Measurements from ENCODE around the gene LUZP2.

The LUZP2 gene

GRCh38 chr11:24859801-24860300, 363.0 kb downstream of the LUZP2 start:
- Histone ChIP-seq H4K91ac (ENCODE audit: low read depth, low read length) (no peak overlapping the region), H3K23ac (ENCODE audit: low read length) (no peak overlapping the region), H3K27ac (ENCODE audit: low read depth, low read length) (no peak overlapping the region), H3K4ac (ENCODE audit: low read depth, low read length) (no peak overlapping the region), H4K8ac (ENCODE audit: low read depth, low read length) (no peak overlapping the region), H3K36me3 (ENCODE audit: control insufficient read depth in 1 of 2, insufficient read depth in 2 of 2, low read length in 2 of 2) (no peaks in the 10 kb centered on the region), H2AK5ac (ENCODE audit: low read length) (no peak overlapping the region), H4K12ac (ENCODE audit: low read depth, low read length) (no peak overlapping the region), H3K79me1 (ENCODE audit: low read length) (no peaks in the 10 kb centered on the region), H3K27me3 (ENCODE audit: insufficient read depth, low read length) (no peaks in the 10 kb centered on the region), H3K18ac (ENCODE audit: low read length) (no peak overlapping the region), H3K14ac (ENCODE audit: low read length) (no peak overlapping the region), H3K4me2 (ENCODE audit: low read length) (no peak overlapping the region), H3K9ac (ENCODE audit: low read length) (no peak overlapping the region), H3K4me3 (ENCODE audit: low read depth, low read length) (no peak overlapping the region), H3K4me1 (ENCODE audit: control insufficient read depth in 1 of 2, insufficient read depth in 2 of 2, low read length in 2 of 2) (no peaks in the 10 kb centered on the region), H2BK12ac (ENCODE audit: low read length) (no peak overlapping the region), H3K9me3 (ENCODE audit: insufficient read depth, low read depth, low read length) (peaks cover 2% of the 10 kb centered on the region), H2AFZ (ENCODE audit: insufficient read depth, low read length, poor library complexity) (no peak overlapping the region), H3K79me2 (ENCODE audit: control insufficient read depth, insufficient read depth, low read length, poor library complexity) (no peaks in the 10 kb centered on the region), H2BK5ac (ENCODE audit: low read depth, low read length, poor library complexity) (no peak overlapping the region), H2BK120ac (ENCODE audit: insufficient read depth, low read length, poor library complexity) (no peak overlapping the region)
- WGBS (ENCODE audit: extremely low coverage, insufficient coverage, insufficient read length): no CpG with 5 or more reads among the region's 9 CpGs
- no peak for DNase-seq

DNA sequence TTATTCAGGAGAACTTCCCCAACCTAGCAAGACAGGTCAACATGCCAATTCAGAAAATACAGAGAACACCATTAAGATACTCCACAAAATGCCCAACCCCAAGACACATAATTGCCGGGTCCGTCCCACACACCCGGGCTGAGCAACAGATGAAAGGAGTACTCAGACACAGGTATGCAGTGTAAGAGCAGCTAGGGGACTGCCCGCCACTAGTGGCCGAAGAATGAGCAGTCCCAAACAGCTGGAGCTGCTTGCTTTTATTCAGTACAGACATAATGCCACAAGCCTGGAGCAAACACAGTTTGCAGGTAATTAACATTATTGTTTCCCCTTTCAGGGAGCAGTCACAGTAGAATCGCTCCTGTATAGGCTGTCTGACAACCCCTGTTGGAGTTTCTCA, 364.6 kb downstream of the LUZP2 start:
- Histone ChIP-seq H3K4me3 (ENCODE audit: low read depth, low read length) (no peak overlapping the region), H3K4me2 (ENCODE audit: low read length) (no peak overlapping the region), H3K9me3 (ENCODE audit: insufficient read depth, low read depth, low read length) (peaks cover 2% of the 10 kb centered on the region), H3K23ac (ENCODE audit: low read length) (no peak overlapping the region), H2AK5ac (ENCODE audit: low read length) (no peak overlapping the region), H2AFZ (ENCODE audit: insufficient read depth, low read length, poor library complexity) (no peak overlapping the region), H3K79me1 (ENCODE audit: low read length) (no peaks in the 10 kb centered on the region), H3K9ac (ENCODE audit: low read length) (no peak overlapping the region), H2BK12ac (ENCODE audit: low read length) (no peak overlapping the region), H2BK5ac (ENCODE audit: low read depth, low read length, poor library complexity) (no peak overlapping the region), H4K8ac (ENCODE audit: low read depth, low read length) (no peak overlapping the region), H3K4ac (ENCODE audit: low read depth, low read length) (no peak overlapping the region), H3K27ac (ENCODE audit: low read depth, low read length) (no peak overlapping the region), H3K14ac (ENCODE audit: low read length) (no peak overlapping the region), H3K4me1 (ENCODE audit: control insufficient read depth in 1 of 2, insufficient read depth in 2 of 2, low read length in 2 of 2) (no peaks in the 10 kb centered on the region), H3K18ac (ENCODE audit: low read length) (no peak overlapping the region), H2BK120ac (ENCODE audit: insufficient read depth, low read length, poor library complexity) (no peak overlapping the region), H4K91ac (ENCODE audit: low read depth, low read length) (no peak overlapping the region), H3K79me2 (ENCODE audit: control insufficient read depth, insufficient read depth, low read length, poor library complexity) (no peaks in the 10 kb centered on the region), H4K12ac (ENCODE audit: low read depth, low read length) (no peak overlapping the region), H3K36me3 (ENCODE audit: control insufficient read depth in 1 of 2, insufficient read depth in 2 of 2, low read length in 2 of 2) (no peaks in the 10 kb centered on the region), H3K27me3 (ENCODE audit: insufficient read depth, low read length) (no peaks in the 10 kb centered on the region)
- no CpG with 5 or more reads among the region's 6 CpGs for WGBS (ENCODE audit: extremely low coverage, insufficient coverage, insufficient read length)
- no peak for DNase-seq

- H3K79me1 ChIP-seq (ENCODE audit: low read length): no peaks in the 10 kb centered on the region
- no peaks in the 10 kb centered on the region for H3K9me3 ChIP-seq (ENCODE audit: insufficient read depth, low read depth, low read length)
- no peak overlapping the region for H2AK5ac ChIP-seq (ENCODE audit: low read length)
- no peak overlapping the region for H3K4me3 ChIP-seq (ENCODE audit: low read depth, low read length)
- H3K27me3 ChIP-seq (ENCODE audit: insufficient read depth, low read length): no peaks in the 10 kb centered on the region
- H3K4ac ChIP-seq (ENCODE audit: low read depth, low read length): no peak overlapping the region
- no peak overlapping the region for H2BK5ac ChIP-seq (ENCODE audit: low read depth, low read length, poor library complexity)
- H2BK12ac ChIP-seq (ENCODE audit: low read length): no peak overlapping the region
- no CpG with 5 or more reads among the region's 4 CpGs for WGBS (ENCODE audit: extremely low coverage, insufficient coverage, insufficient read length)
- DNase-seq: no peak
- H3K4me1 ChIP-seq (ENCODE audit: control insufficient read depth in 1 of 2, insufficient read depth in 2 of 2, low read length in 2 of 2): no peaks in the 10 kb centered on the region
- H3K9ac ChIP-seq (ENCODE audit: low read length): no peak overlapping the region
- no peaks in the 10 kb centered on the region for H3K79me2 ChIP-seq (ENCODE audit: control insufficient read depth, insufficient read depth, low read length, poor library complexity)
- no peak overlapping the region for H3K18ac ChIP-seq (ENCODE audit: low read length)
- no peak overlapping the region for H3K23ac ChIP-seq (ENCODE audit: low read length)
- no peak overlapping the region for H3K4me2 ChIP-seq (ENCODE audit: low read length)
- no peak overlapping the region for H2BK120ac ChIP-seq (ENCODE audit: insufficient read depth, low read length, poor library complexity)
- no peak overlapping the region for H4K91ac ChIP-seq (ENCODE audit: low read depth, low read length)
- H4K8ac ChIP-seq (ENCODE audit: low read depth, low read length): no peak overlapping the region
- no peak overlapping the region for H4K12ac ChIP-seq (ENCODE audit: low read depth, low read length)
- H3K36me3 ChIP-seq (ENCODE audit: control insufficient read depth in 1 of 2, insufficient read depth in 2 of 2, low read length in 2 of 2): no peaks in the 10 kb centered on the region
- H2AFZ ChIP-seq (ENCODE audit: insufficient read depth, low read length, poor library complexity): no peak overlapping the region
- no peak overlapping the region for H3K14ac ChIP-seq (ENCODE audit: low read length)
- no peak overlapping the region for H3K27ac ChIP-seq (ENCODE audit: low read depth, low read length)
These were observed 369.9 kb downstream of the LUZP2 start for GRCh38 chr11:24866743-24867142.

DNA sequence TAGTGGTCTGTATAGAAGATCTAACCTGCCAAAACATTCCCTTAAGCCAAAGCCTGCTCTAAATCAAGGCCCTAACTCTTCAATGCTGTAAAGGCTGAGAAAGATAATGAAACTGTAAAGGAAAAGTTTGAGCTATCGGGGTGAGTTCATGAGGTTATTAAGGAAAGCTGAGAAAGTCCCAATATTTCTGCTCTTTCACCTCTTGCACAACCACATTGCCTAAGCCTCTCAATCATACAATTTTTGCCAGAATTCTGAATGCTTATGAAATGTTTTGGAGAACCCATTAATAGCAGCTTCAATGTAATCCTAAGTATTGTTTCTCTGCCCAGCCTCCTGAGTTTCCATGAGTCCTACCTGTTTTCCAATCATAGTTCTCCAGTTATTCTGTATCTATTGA, 373.2 kb downstream of the LUZP2 start:
- Histone ChIP-seq H3K79me2 (ENCODE audit: control insufficient read depth, insufficient read depth, low read length, poor library complexity) (no peaks in the 10 kb centered on the region), H3K4me2 (ENCODE audit: low read length) (no peak overlapping the region), H3K27me3 (ENCODE audit: insufficient read depth, low read length) (no peaks in the 10 kb centered on the region), H2BK12ac (ENCODE audit: low read length) (no peak overlapping the region), H3K27ac (ENCODE audit: low read depth, low read length) (no peak overlapping the region), H4K91ac (ENCODE audit: low read depth, low read length) (no peak overlapping the region), H2AFZ (ENCODE audit: insufficient read depth, low read length, poor library complexity) (no peak overlapping the region), H3K9ac (ENCODE audit: low read length) (no peak overlapping the region), H3K23ac (ENCODE audit: low read length) (no peak overlapping the region), H3K4me1 (ENCODE audit: control insufficient read depth in 1 of 2, insufficient read depth in 2 of 2, low read length in 2 of 2) (no peaks in the 10 kb centered on the region), H3K79me1 (ENCODE audit: low read length) (no peaks in the 10 kb centered on the region), H3K9me3 (ENCODE audit: insufficient read depth, low read depth, low read length) (peaks cover 2% of the 10 kb centered on the region), H2AK5ac (ENCODE audit: low read length) (no peak overlapping the region), H3K36me3 (ENCODE audit: control insufficient read depth in 1 of 2, insufficient read depth in 2 of 2, low read length in 2 of 2) (no peaks in the 10 kb centered on the region), H3K14ac (ENCODE audit: low read length) (no peak overlapping the region), H3K4ac (ENCODE audit: low read depth, low read length) (no peak overlapping the region), H4K12ac (ENCODE audit: low read depth, low read length) (no peak overlapping the region), H3K4me3 (ENCODE audit: low read depth, low read length) (no peak overlapping the region), H2BK120ac (ENCODE audit: insufficient read depth, low read length, poor library complexity) (no peak overlapping the region), H2BK5ac (ENCODE audit: low read depth, low read length, poor library complexity) (no peak overlapping the region), H4K8ac (ENCODE audit: low read depth, low read length) (no peak overlapping the region), H3K18ac (ENCODE audit: low read length) (no peak overlapping the region)
- DNase-seq: no peak
- no CpG with 5 or more reads among the region's 1 CpG for WGBS (ENCODE audit: extremely low coverage, insufficient coverage, insufficient read length)

Data from trophoblast cell (in vitro differentiated cells and primary cell).